Fibroblast of skin of abdomen (primary cell): ENCODE results near the gene SLC35F6.
A peak's percentile ranks its signal among the peaks of the same experiment; 100 is the strongest.
"Not testable (repeated sequence)": the region's sequence is repeated elsewhere in the genome, so short reads cannot be mapped to it uniquely, and the experiment has no call there.

Experiments
- DNase-seq: peaks from one replicate; pipeline ENCODE4 v3.0.0-alpha.2; 2013

Gene SLC35F6

DNA sequence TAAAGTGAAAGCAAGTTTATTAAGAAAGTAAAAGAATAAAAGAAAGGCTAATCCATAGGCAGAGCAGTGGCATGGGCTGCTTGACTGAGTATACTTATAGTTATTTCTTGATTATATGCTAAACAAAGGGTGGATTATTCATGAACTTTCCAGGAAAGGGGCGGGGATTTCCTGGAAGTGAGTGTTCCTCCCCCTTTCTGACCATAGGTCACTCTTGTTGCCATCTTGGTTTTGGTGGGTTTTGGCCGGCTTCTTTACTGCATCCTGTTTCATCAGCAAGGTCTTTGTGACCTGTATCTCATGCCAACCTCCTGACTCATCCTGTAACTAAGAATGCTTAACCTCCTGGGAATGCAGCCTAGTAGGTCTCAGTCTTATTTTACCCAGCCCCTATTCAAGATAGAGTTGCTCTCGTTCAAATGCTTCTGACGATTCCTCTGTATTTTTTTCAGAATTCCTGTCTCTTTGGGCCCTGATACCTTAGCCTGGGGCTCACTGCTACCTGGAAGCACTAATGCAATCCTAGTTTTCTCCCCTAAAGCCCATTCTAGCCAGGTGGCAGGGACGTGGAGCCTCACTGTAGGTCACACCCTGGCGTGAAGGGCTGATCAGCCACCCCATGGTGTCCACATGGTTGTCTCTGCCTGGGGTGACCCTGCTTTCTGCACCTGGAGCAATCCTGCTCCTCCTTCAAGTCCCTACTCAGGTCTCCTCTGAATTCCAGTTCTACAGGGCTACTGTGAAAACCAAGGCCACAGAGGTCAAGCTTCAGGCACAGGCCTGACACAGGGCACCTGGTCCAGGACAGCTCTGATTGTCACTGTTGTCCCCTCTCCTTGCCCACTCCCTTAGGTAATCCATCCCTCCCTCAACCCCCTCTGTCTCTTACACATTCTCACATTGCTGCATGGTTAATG is 6.0 kb upstream of the SLC35F6 start:
- peak; percentile 99 for DNase-seq

DNA sequence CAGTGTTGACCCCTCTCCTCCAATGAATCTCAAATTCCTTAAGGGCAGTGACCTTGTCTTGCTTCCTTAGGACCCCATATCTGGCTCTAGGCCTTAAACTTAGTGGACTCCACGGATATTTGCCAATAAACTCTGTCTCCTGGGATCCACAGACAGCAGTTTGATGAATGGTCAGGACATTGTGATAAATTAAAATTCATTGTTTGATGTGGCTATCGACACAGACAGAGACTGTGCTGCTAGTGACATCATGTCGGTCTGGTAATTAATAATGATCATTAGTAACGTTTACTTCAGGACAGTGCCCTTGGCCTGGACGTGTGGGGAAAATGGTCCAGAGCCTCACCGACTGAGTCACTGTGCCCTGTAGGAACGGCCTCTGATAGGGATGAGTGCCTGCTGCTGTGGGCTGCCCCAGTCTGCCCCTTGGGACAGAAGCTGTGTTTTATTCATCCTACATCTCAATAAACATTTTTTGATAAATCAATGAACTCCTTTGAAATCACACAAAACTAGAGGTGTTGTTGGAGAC is 5.2 kb upstream of the SLC35F6 start:
- DNase-seq = peak; percentile 34

DNA sequence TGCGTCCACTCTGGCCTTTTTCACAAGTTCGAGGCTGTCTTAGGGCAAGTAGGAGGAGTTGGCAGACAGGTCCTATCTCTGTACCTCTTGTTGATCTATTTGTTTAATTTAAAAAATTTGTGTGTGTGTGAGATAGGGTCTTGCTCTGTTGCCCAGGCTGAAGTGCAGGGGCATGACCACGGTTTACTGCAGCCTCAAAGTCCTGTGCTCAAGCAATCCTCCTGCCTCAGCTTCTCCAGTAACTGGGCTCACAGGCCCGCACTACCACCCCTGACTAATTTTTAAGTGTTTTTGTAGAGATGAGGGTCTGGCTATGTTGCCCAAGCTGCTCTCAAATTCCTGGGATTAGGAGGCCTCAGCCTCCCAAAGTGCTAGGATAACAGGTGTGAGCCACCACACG is 4.2 kb upstream of the SLC35F6 start:
- DNase-seq = no peak

DNA sequence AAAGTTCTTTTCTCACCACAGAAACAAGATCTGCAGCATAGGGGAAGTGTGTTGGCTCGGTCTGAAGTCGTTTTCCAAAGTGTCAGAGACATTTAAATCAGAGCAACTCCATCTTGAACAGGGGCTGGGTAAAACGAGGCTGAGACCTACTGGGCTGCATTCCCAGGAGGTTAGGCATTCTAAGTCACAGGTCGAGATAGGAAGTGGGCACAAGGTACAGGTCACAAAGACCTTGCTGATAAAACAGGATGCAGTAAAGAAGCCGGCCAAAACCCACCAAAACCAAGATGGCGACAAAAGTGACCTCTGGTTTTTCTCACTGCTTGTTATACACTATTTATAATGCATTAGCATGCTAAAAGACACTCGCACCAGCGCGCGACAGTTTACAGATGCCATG is 3.1 kb upstream of the SLC35F6 start:
- DNase-seq = not testable (repeated sequence)

DNA sequence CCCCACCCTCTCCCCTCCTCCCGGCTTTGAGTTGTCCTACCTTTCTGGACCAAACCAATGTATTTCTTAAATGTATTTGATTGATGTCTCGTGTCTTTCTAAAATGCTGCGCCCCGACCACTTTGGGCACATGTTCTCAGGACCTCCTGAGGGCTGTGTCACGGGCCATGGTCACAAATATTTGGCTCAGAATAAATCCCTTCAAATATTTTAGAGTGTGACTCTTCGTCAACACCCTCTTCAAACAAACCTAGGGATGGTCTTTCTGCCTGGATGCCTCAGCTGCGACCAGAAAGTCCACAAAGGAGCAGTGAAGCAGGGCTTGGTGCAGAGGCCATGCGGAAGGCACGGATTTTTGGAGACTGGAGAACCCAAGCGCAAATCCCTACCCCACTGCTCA is 1.1 kb upstream of the SLC35F6 start:
- no peak for DNase-seq

DNA sequence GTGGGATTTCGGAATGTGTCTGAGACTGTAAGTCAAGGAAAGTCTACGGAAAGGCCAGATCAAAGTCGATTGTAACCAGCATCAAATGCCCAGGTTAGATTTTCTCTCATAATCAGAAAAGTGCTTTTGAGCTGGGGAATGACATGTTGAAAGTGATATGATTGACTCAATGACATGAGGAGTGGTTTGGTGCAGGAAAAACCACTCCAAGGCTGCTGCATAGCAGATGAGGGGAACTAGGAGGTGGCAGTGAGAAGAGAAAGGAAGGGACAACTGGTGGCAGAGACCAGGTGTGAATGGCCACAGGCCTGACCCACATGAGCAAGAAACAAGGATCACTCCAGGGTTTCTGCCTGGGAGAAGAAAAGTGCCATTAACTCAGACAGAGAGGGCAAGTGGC is 822 bp downstream of the SLC35F6 start:
- DNase-seq = no peak

DNA sequence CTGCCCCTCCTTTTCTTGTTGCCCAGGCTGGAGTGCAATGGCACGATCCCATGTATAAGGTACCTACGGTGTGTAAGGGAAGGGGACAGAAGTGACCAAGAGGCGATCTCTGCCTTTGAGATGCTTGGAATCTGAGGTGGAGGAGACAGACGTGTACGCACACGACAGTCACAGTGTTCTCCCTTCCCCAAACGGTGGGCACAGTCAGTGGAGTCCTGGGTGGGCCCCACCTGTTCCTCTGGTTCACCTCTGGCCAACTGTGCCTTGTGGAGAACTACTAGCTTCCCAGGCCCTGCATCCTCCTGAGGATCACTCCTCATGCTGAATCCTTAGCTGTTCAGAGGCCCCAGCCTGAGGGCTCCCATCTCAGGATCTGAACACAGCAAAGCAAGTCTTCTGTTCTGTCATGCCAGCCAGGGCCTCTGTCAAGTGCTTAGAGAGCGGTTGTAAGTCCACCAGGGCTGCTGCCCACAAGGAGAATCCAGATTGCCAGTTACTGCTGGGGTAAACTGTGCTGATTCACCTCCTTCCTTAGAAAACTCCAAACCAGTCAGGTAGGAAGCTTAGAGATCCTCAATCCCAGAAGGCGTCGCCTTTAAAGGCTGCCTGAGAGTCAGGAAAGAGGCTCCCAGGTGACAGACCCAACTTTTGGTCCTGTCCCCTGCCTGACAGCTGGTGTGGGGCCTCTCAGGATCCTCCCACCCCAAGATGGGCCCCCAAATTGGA is 1.6 kb downstream of the SLC35F6 start:
- no peak for DNase-seq

DNA sequence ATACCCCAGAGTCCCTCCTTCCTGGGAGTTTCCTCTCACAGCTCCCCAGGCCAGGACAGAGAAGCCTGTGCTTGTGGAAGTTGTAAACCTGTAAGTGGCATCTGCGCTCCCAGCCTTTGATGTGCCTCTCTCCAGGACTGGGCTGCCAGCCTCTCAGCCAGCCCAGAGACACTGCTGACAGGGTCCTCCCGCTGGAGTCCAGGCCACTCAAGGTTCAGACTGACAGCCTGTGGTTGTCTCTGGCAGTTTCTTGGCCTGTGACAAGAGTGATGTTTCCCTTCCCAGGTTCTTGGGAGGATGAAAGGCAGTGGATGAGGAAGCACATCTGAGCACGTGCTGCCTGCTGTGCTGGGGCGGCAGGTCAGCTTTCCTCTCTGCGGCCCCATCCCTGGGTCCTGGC is 3.0 kb downstream of the SLC35F6 start:
- no peak for DNase-seq

DNA sequence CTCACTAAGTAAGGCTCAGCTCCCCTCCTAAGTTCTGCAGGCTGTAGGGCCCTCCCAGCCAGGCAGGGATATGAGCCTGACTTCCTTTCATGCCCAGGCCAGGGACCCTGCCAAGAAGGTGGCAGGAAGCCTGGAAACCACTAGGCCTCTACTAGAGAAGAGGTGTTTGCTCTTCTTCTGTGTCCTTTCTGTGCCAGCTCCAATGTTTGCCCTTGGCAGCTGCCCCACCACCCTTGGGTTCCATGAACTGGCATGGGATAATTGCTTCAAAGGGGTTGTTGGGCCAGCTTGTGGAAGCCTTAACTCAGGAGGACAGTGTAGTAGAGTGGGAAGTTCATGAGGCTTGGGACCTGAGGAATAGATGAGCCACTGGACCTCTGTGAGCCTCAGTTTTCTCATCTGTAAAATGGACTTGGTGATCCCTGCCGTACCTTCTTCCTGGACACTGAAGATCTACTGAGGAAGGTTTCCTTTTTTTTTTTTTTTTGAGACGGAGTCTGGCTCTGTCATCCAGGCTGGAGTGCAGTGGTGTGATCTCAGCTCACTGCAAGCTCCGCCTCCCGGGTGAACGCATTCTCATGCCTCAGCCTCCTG is 3.9 kb downstream of the SLC35F6 start:
- no peak for DNase-seq

DNA sequence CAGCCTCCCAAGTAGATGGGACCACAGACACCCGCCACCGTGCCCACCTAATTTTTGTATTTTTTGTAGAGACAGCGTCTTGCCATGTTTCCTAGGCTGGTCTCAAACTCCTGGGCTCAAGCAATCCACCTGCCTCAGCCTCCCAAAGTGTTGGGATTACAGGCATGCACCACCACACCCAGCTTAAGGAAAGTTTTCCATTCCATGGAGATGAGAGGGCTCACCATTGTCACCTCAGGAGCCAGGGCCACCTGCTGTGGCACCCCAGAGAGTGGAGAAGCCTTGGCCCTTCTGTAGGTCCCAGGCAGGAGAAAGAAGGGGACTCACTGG is 4.6 kb downstream of the SLC35F6 start:
- no peak for DNase-seq

DNA sequence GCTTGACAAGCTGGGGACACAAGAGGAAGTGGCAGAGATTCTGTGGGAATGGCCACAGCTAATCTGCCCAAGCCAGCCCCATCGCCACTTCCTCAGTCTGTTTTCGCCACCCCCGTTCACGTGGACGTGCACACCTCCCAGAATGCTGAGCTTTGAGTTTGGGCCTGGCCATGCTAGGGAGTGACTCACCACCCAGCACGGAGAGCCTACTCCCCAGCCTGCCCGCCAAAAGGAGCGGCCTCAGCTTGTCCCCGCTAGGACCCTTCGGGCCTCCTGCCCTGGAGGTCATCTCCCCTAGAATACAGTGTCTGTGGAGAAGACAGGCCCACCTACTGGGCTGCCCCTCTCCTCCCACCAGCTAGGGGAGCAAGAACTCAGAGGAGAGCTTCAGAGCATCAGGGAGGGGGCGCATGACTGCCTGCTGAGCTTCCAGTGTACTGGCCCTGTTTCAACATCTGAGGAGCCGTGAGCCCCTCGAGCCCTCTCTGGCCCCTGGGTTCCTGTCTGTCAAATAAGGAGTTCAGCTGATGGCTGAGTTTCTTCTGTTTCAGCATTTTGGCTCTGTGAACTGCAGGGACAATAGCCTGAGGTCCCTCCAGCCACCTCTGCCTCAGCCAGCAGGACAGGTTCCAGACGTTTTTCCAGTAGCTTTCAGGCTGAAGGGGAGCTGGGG is 5.1 kb downstream of the SLC35F6 start:
- no peak for DNase-seq

DNA sequence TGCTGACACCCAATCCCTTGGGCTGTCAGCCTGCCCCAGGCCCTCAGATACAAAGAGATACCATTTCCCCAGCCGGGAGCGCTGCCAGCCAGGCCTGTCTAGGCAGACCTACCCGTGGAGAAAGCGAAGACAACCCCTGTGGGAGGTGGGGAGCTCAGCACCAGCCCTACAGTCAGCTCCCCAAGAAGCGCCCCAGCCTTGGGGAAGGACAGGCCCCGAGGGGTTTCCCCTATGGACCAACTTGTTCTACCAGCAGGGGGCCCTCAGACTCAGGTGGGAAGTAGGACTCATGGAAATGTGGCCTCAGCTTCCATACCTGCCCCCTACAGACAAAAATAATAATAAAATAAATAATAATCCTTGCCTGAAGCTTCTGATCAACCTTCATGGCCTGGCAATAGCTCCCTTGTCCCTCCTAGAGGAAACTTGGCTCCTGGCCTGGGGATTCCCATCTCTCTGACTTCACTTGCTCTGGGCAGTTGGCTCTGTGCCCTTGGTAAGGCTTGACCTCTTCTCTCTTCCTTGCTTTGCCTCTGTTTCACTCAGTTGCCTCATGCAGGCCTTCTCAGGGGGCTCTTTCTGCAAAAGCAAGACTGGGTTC is 7.0 kb downstream of the SLC35F6 start:
- DNase-seq = peak; percentile 64

DNA sequence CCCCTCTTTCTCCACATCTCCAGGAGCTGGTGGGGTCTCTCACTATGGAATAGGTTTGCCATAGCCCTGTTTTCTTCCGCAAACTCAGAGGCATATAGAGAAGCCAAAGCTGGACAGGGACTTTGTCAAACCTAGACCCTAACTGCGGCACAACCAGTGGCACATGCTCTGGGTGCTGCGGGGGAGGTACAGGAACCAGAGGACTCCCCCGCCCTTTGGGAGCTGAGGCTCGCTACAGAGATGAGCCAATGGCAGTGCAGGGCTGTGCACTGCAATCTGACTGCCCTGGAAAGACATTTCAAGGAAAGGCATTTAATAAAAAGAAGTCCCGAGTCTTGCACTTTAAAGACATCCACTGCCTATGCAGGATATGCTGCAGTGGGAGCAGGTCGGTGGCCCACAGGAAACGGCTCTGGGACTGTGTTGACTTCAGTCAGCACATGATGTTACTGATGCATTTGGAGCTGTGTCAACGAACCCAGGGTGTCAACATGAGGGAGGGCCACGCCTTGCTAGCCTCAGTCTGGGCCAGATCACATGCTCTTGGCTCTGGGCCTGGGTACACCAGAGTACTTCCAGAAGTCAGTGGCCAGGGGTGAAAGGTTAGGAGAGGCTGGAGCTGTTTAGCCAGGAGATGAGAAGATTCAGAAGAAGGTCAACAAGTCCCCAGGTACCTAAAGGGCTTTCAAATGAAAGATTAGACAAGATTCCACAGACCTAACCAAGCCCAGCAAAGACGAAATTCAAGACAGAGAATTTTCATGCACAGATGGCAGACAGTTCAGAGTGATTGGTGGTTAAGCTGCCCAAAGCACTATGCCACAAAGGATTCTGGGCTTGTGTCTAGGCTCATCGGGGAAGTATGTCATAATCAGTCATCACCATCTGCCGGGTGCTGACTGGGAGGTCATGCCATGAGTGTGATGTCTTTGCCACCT is 8.2 kb downstream of the SLC35F6 start:
- peak; percentile 26 for DNase-seq

DNA sequence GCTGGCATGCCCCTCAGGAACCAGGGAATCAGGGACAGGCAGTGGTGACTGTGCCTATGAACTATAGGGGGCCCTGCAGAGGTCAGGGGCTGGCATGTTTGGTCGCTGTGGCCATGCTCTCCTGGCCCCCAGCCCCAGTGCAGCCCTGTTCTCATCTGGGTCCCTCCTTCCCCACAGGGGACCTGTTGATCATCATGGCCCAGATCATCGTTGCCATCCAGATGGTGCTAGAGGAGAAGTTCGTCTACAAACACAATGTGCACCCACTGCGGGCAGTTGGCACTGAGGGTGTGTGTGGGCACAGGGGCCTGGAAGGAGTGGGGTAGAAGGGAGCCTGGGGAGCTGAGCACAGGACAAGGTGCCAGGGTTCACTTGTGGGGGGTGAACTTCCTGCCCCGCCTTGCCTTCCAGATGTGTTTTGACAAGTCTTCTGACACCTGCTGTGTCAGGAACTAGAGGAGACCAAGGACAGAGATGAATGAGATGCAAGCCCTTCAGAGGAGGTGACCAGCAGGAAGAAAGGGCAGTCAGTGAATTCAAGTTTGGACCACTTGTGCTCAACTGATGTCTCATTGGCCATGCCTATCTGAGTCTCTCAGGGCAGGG is 12.2 kb downstream of the SLC35F6 start:
- DNase-seq = no peak

DNA sequence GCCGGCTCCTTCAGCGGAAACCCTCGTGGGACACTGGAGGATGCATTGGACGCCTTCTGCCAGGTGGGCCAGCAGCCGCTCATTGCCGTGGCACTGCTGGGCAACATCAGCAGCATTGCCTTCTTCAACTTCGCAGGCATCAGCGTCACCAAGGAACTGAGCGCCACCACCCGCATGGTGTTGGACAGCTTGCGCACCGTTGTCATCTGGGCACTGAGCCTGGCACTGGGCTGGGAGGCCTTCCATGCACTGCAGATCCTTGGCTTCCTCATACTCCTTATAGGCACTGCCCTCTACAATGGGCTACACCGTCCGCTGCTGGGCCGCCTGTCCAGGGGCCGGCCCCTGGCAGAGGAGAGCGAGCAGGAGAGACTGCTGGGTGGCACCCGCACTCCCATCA is 14.0 kb downstream of the SLC35F6 start:
- DNase-seq = no peak

DNA sequence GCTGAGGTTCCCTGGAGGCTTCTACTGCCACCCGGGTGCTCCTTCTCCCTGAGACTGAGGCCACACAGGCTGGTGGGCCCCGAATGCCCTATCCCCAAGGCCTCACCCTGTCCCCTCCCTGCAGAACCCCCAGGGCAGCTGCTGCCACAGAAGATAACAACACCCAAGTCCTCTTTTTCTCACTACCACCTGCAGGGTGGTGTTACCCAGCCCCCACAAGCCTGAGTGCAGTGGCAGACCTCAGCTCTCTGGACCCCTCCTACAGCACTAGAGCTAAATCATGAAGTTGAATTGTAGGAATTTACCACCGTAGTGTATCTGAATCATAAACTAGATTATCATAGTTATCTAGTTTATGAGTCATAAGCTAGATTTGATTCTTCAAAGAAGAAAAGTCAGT is 14.4 kb downstream of the SLC35F6 start:
- no peak for DNase-seq

DNA sequence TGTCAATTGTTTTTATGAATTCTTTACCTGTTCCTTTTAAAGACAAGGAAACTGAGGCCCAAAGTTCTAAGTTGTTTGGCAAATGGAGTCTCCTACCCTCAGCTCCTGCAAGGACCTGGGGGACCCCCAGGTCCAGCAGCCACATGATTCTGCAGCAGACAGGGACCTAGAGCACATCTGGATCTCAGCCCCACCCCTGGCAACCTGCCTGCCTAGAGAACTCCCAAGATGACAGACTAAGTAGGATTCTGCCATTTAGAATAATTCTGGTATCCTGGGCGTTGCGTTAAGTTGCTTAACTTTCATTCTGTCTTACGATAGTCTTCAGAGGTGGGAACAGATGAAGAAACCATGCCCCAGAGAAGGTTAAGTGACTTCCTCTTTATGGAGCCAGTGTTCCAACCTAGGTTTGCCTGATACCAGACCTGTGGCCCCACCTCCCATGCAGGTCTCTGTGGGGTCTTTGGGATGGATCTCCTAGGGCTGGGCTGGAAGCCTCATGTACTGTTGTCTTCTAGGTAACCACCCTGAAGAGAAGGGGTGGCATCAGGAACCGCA is 16.2 kb downstream of the SLC35F6 start:
- DNase-seq = no peak

DNA sequence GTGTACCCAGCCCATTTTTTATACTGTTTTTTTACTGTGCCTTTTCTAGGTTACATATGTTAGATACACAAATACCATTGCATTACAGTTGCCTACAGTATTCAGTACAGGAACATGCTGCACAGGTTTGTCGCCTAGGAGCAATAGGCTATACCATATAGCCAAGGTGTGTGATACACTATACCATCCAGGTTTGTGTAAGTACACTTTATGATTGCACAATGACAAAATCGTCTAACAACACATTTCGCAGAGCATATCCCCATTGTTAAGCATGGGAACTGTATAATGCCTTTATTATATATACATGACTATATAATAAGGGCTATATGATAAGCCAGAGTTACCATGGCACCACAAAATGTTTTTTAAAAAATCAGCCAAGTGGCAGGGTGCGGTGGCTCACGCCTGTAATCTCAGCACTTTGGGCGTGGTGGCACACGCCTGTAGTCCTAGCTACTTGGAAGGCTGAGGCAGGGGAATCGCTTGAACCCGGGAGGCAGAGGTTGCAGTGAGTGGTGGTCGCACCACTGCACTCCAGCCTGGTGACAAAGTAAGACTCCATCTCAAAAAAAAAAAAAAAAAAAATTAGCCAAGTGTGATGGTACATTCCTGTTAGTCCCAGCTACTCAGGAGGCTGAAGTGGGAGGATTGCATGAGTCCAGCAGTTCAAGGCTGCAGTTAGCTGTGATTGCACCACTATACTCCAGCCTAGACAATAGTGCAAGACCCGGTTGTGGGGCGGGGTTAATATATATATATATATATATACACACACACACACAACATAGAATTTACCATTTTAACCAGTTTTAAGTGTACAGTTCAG is 19.0 kb downstream of the SLC35F6 start:
- DNase-seq = no peak

DNA sequence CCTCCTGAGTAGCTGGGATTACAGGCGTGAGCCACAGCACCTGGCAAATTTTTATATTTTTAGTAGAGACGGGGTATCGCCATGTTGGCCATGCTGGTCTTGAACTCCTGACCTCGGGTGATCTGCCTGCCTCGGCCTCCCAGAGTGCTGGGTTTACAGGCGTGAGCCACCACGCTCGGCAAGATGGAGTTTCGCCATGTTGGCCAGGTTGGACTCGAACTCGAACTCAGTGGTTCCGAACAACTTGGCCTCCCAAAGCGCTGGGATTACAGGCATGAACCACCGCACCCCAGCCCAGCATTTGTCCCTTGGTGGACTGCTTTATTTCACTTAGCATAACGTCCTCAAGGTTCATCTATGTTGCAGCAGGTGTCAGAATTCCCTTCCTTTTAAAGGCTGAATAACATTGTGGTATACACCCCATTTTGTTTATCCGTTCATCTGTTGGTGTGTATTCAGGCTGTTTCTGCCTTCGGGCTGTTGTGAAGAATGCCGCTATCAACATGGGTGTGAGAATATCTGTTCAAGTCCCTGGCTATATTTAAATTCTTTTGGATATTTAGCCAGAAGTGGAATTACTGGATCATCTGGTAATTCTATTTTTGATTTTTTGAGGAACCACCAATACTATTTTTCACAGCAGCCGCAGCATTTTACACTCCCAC is 20.6 kb downstream of the SLC35F6 start:
- no peak for DNase-seq
